OCI-LY1 (cell line): Measurements from ENCODE around the gene MKNK1.

ENCODE experiments used
- CTCF ChIP-seq: fragments of 200-600 bp; sonication (generic), shearing (Covaris generic); IDR thresholded peaks from 2 replicates; pipeline ENCODE4 v1.5.1; 2017; ENCODE audit warnings: mild to moderate bottlenecking, antibody characterized with exemption, low read length, moderate library complexity, mixed read lengths
- EZH2 ChIP-seq: fragments of 200-600 bp; sonication (generic), shearing (Covaris generic); IDR thresholded peaks from 2 replicates; pipeline ENCODE4 v1.8.0; 2017; ENCODE audit warnings: borderline replicate concordance, mixed run types, mild to moderate bottlenecking, antibody characterized with exemption, low read length, moderate library complexity, mixed read lengths

GRCh38 chr1:46615735-46616134 is 11.7 kb upstream of the MKNK1 start:
- TF ChIP-seq EZH2 = no peak
- TF ChIP-seq CTCF = no peak
